K562 (cell line): ENCODE measurements around the gene SGMS1. TPM values are rescaled to one million over a fixed set of nuclear protein-coding genes. Genes with fewer than 3 reads are reported as not detected.
A peak's percentile ranks its signal among the peaks of the same experiment; 100 is the strongest.

Experiments used
- CSDE1 ChIP-seq, 2 experiments: fragments of 450-650 bp; IDR thresholded peaks; 2 replicates each; pipeline ENCODE4 v1.6.1; 2016; ENCODE audit warnings: mild to moderate bottlenecking in 1 of 2
- MAFK ChIP-seq: IDR thresholded peaks from 2 replicates; pipeline ENCODE4 v1.6.1; 2011; ENCODE audit warnings: low read length, improper control_type of control experiment
- RBM22 ChIP-seq: fragments of 200-400 bp; formaldehyde crosslinking; IDR thresholded peaks from 2 replicates; pipeline ENCODE4 v1.6.1; 2018; ENCODE audit warnings: low read length, low read depth; ENCODE audit not compliant: poor library complexity, severe bottlenecking
- TRIM28 ChIP-seq: fragments of 450-650 bp; IDR thresholded peaks from 2 replicates; pipeline ENCODE4 v1.6.1; 2017
- TSC22D4 ChIP-seq: fragments of 450-650 bp; IDR thresholded peaks from 2 replicates; pipeline ENCODE4 v1.6.1; 2016; ENCODE audit warnings: missing genetic modification characterization, missing biosample characterization, control low read depth
- ZNF561 ChIP-seq: fragments of 450-650 bp; formaldehyde crosslinking; conservative IDR thresholded peaks from 2 replicates; pipeline ENCODE4 v1.4.0; 2020; ENCODE audit warnings: mild to moderate bottlenecking, moderate library complexity
- ZNF644 ChIP-seq: fragments of 200-800 bp; sonication (Bioruptor generic); IDR thresholded peaks from 2 replicates; pipeline ENCODE4 v1.6.1; 2016; ENCODE audit warnings: low read depth, missing genetic modification characterization, missing compliant biosample characterization
- polyA plus RNA-seq, 8 experiments: library from polyadenylated mRNA; depleted of rRNA in 4 of 8; stranded (reverse) in 5 of 8; unstranded in 3 of 8; fragments of >200 nt; fragmentation: Nextera tagmentation in 2 of 8; fragmentation: Illumina TruSeq in 1 of 8; extraction: Ambion mirVana in 2 of 8; extraction: Trizol in 1 of 8; gene quantifications; 2 replicates each; pipeline versions ENCODE4 v1.2.1 to v1.2.3, GENCODE V29; 2011 to 2014; ENCODE audit warnings: inconsistent platforms in 1 of 8, missing spikeins in 1 of 8
- total RNA-seq, 7 experiments: library from RNA; depleted of rRNA in 6 of 7; stranded (reverse); fragments of >200 nt in 6 of 7; fragmentation: Illumina TruSeq in 2 of 7; extraction: Trizol in 2 of 7; gene quantifications; 2 replicates each; pipeline versions ENCODE4 v1.2.1 to v1.2.3, GENCODE V29; 2011 to 2021; ENCODE audit warnings: low replicate concordance in 1 of 7
- TF ChIP-seq, protein P1 (sequence below): fragments of 450-650 bp; IDR thresholded peaks from 2 replicates; pipeline ENCODE4 v1.7.0; 2016; ENCODE audit warnings: borderline replicate concordance
- TF ChIP-seq, protein P2 (sequence below): sonication (generic); formaldehyde crosslinking; IDR thresholded peaks from 2 replicates; pipeline ENCODE4 v1.8.0; 2022; ENCODE audit warnings: mild to moderate bottlenecking, missing genetic modification reagents
- TF ChIP-seq, protein P3 (sequence below): fragments of 450-650 bp; IDR thresholded peaks from 2 replicates; pipeline ENCODE4 v1.6.1; 2018; ENCODE audit warnings: mild to moderate bottlenecking, low read depth; ENCODE audit not compliant: partially characterized antibody
- TF ChIP-seq, protein P4 (sequence below): fragments of 250-450 bp; sonication (Bioruptor Pico); IDR thresholded peaks from 2 replicates; pipeline ENCODE4 v1.8.0; 2021; ENCODE audit warnings: moderate library complexity, mild to moderate bottlenecking, inconsistent platforms
- TF ChIP-seq, protein P5 (sequence below), 2 experiments: fragments of 450-650 bp in 1 of 2; IDR thresholded peaks; 2 replicates each; pipeline ENCODE4 v1.6.1; 2011 to 2017; ENCODE audit warnings: low read depth in 2 of 2, antibody characterized with exemption in 1 of 2, borderline replicate concordance in 1 of 2, low read length in 1 of 2, mild to moderate bottlenecking in 1 of 2, mixed read lengths in 1 of 2; ENCODE audit not compliant: control insufficient read depth in 1 of 2
- TF ChIP-seq, protein P6 (sequence below): fragments of 250-450 bp; sonication (Bioruptor Pico); IDR thresholded peaks from 2 replicates; pipeline ENCODE4 v1.8.0; 2021; ENCODE audit warnings: moderate library complexity, mild to moderate bottlenecking, inconsistent platforms
- TF ChIP-seq, protein P7 (sequence below), 3 experiments: fragments of 200-800 bp in 1 of 3; sonication (Bioruptor generic) in 1 of 3; sonication (generic) in 1 of 3; formaldehyde crosslinking in 1 of 3; IDR thresholded peaks; 2 replicates each; pipeline versions ENCODE4 v1.6.1 to v1.8.0; 2016 to 2022; ENCODE audit warnings: mild to moderate bottlenecking in 2 of 3, missing compliant biosample characterization in 2 of 3, missing genetic modification characterization in 2 of 3, missing genetic modification reagents in 1 of 3

Gene SGMS1
- total and polyA plus RNA-seq, 9 of the 15 experiments (the other 6 are each of a cell fraction or from before 2014, with no cell fraction given): 22.6 to 232 (median 82.2) TPM

DNA sequence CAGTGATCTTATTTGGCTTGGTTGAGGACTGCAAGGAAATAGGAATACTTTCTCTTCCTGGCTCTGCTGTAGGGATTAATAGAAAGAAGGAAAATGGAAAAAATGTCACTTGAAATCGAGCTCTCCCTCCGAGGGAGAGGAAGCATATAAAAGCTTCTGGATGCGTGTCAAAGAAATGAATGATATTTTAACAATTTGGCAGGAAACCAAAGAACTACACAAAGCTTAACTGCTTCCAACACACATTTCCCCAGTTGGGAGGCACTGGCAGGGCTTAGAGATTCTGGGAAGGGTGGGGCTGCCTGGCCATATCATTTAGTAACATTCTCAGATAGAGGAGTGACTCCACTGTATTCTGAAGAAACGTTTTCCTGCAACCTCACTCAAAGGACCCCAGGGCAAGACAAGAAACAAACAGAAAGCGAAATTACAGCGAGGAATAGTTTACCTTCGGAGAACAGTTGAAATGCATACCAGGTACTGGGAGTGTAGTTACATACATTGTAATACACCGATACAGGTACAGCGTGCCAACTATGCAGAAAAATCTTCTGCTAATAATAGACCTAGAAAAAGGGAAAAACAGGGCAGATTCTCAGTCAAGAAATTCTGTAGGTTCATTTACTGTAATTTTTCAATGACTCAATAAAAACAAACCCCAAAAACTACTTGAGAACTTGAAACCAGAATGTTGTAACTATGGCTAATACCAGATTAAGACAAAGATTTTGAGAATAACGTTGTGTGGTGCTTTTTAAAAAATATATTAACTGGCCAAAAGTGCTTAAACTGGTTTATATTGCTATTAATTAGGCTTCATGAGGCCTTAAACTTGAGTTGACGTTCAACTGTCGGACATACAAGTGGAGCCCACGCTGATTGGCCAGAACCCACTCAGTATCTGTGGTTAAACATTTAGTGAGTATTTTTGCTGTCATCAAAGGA, 296.7 kb downstream of the SGMS1 start (continued):
- TF ChIP-seq, protein P1, sequence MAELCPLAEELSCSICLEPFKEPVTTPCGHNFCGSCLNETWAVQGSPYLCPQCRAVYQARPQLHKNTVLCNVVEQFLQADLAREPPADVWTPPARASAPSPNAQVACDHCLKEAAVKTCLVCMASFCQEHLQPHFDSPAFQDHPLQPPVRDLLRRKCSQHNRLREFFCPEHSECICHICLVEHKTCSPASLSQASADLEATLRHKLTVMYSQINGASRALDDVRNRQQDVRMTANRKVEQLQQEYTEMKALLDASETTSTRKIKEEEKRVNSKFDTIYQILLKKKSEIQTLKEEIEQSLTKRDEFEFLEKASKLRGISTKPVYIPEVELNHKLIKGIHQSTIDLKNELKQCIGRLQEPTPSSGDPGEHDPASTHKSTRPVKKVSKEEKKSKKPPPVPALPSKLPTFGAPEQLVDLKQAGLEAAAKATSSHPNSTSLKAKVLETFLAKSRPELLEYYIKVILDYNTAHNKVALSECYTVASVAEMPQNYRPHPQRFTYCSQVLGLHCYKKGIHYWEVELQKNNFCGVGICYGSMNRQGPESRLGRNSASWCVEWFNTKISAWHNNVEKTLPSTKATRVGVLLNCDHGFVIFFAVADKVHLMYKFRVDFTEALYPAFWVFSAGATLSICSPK: no peak
- TF ChIP-seq ZNF644 (peak; percentile 46; the same call in 1 of the 2 replicates), RBM22 (peak; percentile 46), CSDE1 (IDR thresholded peaks at IDR 0.05) (no peak), ZNF561 (CRISPR knock-in tag) (no peak), MAFK (peak; percentile 86), TSC22D4 (tag) (no peak), TRIM28 (no peak)
- TF ChIP-seq, protein P2, sequence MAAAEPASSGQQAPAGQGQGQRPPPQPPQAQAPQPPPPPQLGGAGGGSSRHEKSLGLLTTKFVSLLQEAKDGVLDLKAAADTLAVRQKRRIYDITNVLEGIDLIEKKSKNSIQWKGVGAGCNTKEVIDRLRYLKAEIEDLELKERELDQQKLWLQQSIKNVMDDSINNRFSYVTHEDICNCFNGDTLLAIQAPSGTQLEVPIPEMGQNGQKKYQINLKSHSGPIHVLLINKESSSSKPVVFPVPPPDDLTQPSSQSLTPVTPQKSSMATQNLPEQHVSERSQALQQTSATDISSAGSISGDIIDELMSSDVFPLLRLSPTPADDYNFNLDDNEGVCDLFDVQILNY: peak; percentile 31; the same call in 1 of the 2 replicates
- TF ChIP-seq, protein P3, sequence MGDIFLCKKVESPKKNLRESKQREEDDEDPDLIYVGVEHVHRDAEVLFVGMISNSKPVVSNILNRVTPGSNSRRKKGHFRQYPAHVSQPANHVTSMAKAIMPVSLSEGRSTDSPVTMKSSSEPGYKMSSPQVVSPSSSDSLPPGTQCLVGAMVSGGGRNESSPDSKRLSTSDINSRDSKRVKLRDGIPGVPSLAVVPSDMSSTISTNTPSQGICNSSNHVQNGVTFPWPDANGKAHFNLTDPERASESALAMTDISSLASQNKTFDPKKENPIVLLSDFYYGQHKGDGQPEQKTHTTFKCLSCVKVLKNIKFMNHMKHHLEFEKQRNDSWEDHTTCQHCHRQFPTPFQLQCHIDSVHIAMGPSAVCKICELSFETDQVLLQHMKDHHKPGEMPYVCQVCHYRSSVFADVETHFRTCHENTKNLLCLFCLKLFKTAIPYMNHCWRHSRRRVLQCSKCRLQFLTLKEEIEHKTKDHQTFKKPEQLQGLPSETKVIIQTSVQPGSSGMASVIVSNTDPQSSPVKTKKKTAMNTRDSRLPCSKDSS: no peak
- TF ChIP-seq, protein P4, sequence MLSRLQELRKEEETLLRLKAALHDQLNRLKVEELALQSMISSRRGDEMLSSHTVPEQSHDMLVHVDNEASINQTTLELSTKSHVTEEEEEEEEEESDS (CRISPR knock-in tag): no peak
- TF ChIP-seq, protein P5, sequence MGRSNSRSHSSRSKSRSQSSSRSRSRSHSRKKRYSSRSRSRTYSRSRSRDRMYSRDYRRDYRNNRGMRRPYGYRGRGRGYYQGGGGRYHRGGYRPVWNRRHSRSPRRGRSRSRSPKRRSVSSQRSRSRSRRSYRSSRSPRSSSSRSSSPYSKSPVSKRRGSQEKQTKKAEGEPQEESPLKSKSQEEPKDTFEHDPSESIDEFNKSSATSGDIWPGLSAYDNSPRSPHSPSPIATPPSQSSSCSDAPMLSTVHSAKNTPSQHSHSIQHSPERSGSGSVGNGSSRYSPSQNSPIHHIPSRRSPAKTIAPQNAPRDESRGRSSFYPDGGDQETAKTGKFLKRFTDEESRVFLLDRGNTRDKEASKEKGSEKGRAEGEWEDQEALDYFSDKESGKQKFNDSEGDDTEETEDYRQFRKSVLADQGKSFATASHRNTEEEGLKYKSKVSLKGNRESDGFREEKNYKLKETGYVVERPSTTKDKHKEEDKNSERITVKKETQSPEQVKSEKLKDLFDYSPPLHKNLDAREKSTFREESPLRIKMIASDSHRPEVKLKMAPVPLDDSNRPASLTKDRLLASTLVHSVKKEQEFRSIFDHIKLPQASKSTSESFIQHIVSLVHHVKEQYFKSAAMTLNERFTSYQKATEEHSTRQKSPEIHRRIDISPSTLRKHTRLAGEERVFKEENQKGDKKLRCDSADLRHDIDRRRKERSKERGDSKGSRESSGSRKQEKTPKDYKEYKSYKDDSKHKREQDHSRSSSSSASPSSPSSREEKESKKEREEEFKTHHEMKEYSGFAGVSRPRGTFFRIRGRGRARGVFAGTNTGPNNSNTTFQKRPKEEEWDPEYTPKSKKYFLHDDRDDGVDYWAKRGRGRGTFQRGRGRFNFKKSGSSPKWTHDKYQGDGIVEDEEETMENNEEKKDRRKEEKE (IDR thresholded peaks at IDR 0.05; ENCODE audit: borderline replicate concordance in 1 of 2, control insufficient read depth in 1 of 2, low read depth in 2 of 2, low read length in 1 of 2): peak in 1 of 2 experiments; percentile 91; a peak in 1 of 4 replicates
- TF ChIP-seq, protein P6, sequence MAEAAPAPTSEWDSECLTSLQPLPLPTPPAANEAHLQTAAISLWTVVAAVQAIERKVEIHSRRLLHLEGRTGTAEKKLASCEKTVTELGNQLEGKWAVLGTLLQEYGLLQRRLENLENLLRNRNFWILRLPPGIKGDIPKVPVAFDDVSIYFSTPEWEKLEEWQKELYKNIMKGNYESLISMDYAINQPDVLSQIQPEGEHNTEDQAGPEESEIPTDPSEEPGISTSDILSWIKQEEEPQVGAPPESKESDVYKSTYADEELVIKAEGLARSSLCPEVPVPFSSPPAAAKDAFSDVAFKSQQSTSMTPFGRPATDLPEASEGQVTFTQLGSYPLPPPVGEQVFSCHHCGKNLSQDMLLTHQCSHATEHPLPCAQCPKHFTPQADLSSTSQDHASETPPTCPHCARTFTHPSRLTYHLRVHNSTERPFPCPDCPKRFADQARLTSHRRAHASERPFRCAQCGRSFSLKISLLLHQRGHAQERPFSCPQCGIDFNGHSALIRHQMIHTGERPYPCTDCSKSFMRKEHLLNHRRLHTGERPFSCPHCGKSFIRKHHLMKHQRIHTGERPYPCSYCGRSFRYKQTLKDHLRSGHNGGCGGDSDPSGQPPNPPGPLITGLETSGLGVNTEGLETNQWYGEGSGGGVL (CRISPR knock-in tag): no peak
- TF ChIP-seq, protein P7, sequence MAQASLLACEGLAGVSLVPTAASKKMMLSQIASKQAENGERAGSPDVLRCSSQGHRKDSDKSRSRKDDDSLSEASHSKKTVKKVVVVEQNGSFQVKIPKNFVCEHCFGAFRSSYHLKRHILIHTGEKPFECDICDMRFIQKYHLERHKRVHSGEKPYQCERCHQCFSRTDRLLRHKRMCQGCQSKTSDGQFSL (CRISPR knock-in tag; IDR thresholded peaks at IDR 0.05): no peak
- TF ChIP-seq, protein P7 (tag; IDR thresholded peaks at IDR 0.05): no peak
